Neural cell (in vitro differentiated cells): ENCODE measurements around the gene ACSM4. TPM values are rescaled to one million over a fixed set of nuclear protein-coding genes. Genes with fewer than 3 reads are reported as not detected.

ENCODE experiments used
- H2AFZ ChIP-seq: fragments of 200-600, 300-800 bp; sonication (generic), shearing (Covaris generic); 2 replicates; pipeline ENCODE4 v1.6.0; 2014; ENCODE audit warnings: low read depth, mild to moderate bottlenecking, antibody characterized with exemption, low read length, moderate library complexity
- H3F3A ChIP-seq: fragments of 200-600 bp; shearing (Covaris generic); 2 replicates; pipeline ENCODE4 v1.6.1; 2016; ENCODE audit warnings: mild to moderate bottlenecking, moderate library complexity, mixed read lengths, antibody characterized with exemption, low read length; ENCODE audit not compliant: insufficient read depth, poor library complexity, severe bottlenecking
- H3K27ac ChIP-seq: fragments of 200-600, 300-800 bp; sonication (generic), shearing (Covaris generic); 2 replicates; pipeline ENCODE4 v1.5.1; 2014; ENCODE audit warnings: mild to moderate bottlenecking, low read length, moderate library complexity
- H3K27me3 ChIP-seq: fragments of 300-800, 200-600 bp; sonication (generic), shearing (Covaris generic); 2 replicates; pipeline ENCODE4 v1.6.0; 2014; ENCODE audit warnings: mild to moderate bottlenecking, low read depth, low read length, moderate library complexity; ENCODE audit not compliant: insufficient read depth
- H3K36me3 ChIP-seq: fragments of 300-800, 200-600 bp; sonication (generic), shearing (Covaris generic); 2 replicates; pipeline ENCODE4 v1.5.1; 2014; ENCODE audit warnings: mild to moderate bottlenecking, antibody characterized with exemption, low read length, moderate library complexity; ENCODE audit not compliant: insufficient read depth
- H3K4me2 ChIP-seq: fragments of 300-800, 200-600 bp; sonication (generic), shearing (Covaris generic); 2 replicates; pipeline ENCODE4 v1.6.0; 2014; ENCODE audit warnings: mild to moderate bottlenecking, low read length
- H3K4me3 ChIP-seq: fragments of 300-800, 200-600 bp; sonication (generic), shearing (Covaris generic); 2 replicates; pipeline ENCODE4 v1.5.1; 2014; ENCODE audit warnings: mild to moderate bottlenecking, low read length, moderate library complexity
- H3K79me2 ChIP-seq: fragments of 200-600 bp; shearing (Covaris generic); replicated peaks from 2 replicates; pipeline ENCODE4 v1.6.0; 2014; ENCODE audit warnings: mild to moderate bottlenecking, low read length, moderate library complexity; ENCODE audit not compliant: insufficient read depth
- H3K9ac ChIP-seq: fragments of 300-800, 200-600 bp; sonication (generic), shearing (Covaris generic); 2 replicates; pipeline ENCODE4 v1.6.1; 2016; ENCODE audit warnings: mild to moderate bottlenecking, low read length, mixed read lengths
- H3K9me2 ChIP-seq: fragments of 200-600 bp; shearing (Covaris generic); 2 replicates; pipeline ENCODE4 v1.6.1; 2016; ENCODE audit warnings: mild to moderate bottlenecking, low read length, mixed read lengths; ENCODE audit not compliant: insufficient read depth
- H3K9me3 ChIP-seq: fragments of 200-600, 300-800 bp; sonication (generic), shearing (Covaris generic); 2 replicates; pipeline ENCODE4 v1.6.1; 2016; ENCODE audit warnings: mild to moderate bottlenecking, mixed run types, low read length, moderate library complexity, mixed read lengths
- H4K20me1 ChIP-seq: fragments of 200-600 bp; shearing (Covaris generic); 2 replicates; pipeline ENCODE4 v1.6.1; 2016; ENCODE audit warnings: mild to moderate bottlenecking, mixed run types; ENCODE audit not compliant: insufficient read depth
- EP300 ChIP-seq: fragments of 450-650 bp; conservative IDR thresholded peaks from 2 replicates; pipeline ENCODE4 v1.6.1; 2014; ENCODE audit warnings: antibody characterized with exemption, mild to moderate bottlenecking, moderate library complexity; ENCODE audit not compliant: poor library complexity, severe bottlenecking
- EZH2 ChIP-seq: fragments of 200-600, 300-800 bp; shearing (Covaris generic), sonication (generic); IDR thresholded peaks from 2 replicates; pipeline ENCODE4 v1.6.1; 2014; ENCODE audit warnings: antibody characterized with exemption, low read length, borderline replicate concordance, mild to moderate bottlenecking; ENCODE audit not compliant: insufficient read depth, poor library complexity, severe bottlenecking
- MXI1 ChIP-seq: fragments of 450-650 bp; conservative IDR thresholded peaks from 2 replicates; pipeline ENCODE4 v1.6.1; 2014; ENCODE audit warnings: antibody characterized with exemption, mild to moderate bottlenecking; ENCODE audit not compliant: poor library complexity, severe bottlenecking
- POLR2AphosphoS5 ChIP-seq: IDR thresholded peaks from 2 replicates; pipeline ENCODE4 v1.6.1; 2012
- RAD21 ChIP-seq: fragments of 450-650 bp; conservative IDR thresholded peaks from 2 replicates; pipeline ENCODE4 v1.6.1; 2014; ENCODE audit warnings: antibody characterized with exemption, mild to moderate bottlenecking, moderate library complexity
- SMC3 ChIP-seq: fragments of 450-650 bp; conservative IDR thresholded peaks from 2 replicates; pipeline ENCODE4 v1.6.1; 2014; ENCODE audit warnings: antibody characterized with exemption, mild to moderate bottlenecking, moderate library complexity; ENCODE audit not compliant: poor library complexity
- TAF1 ChIP-seq: IDR thresholded peaks from 2 replicates; pipeline ENCODE4 v1.6.1; 2012; ENCODE audit warnings: low read depth
- polyA plus RNA-seq: library from polyadenylated mRNA; depleted of rRNA; stranded (reverse); fragments of >200 nt; gene quantifications from 2 replicates; pipeline ENCODE4 v1.2.3, GENCODE V29; 2014
- TF ChIP-seq, protein P1 (sequence below): fragments of 450-650 bp; IDR thresholded peaks from 2 replicates; pipeline ENCODE4 v1.5.1; 2014; ENCODE audit warnings: antibody characterized with exemption, mild to moderate bottlenecking, moderate library complexity; ENCODE audit not compliant: poor library complexity, severe bottlenecking
- TF ChIP-seq, protein P2 (sequence below): IDR thresholded peaks from 2 replicates; pipeline ENCODE4 v1.6.1; 2012; ENCODE audit warnings: borderline replicate concordance

Gene ACSM4
- polyA plus RNA-seq, 1 donor from 2014 or later, result not detected

DNA sequence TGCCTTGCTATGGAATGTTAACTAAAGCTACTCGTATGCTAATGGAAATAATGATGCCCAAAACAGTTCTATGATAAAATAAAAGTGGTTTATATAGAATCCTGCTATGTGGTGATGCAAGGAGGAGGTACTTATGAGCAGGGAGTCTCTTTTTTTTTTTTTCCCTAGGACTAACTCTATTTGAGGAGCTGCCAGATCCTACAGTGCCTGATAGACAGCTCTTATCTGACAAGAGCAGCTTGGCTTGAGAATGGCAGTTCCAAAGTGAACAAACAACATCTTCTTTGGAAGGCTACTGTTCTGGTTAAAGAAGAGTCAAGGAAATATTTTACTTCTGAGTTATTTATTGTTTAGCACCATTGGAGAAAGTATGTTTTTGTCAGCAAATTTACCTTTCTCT lies 10.2 kb upstream of the ACSM4 start:
- no peak overlapping the region for H2AFZ ChIP-seq
- no peaks in the 10 kb centered on the region for H3K36me3 ChIP-seq
- no peaks in the 10 kb centered on the region for H3F3A ChIP-seq
- H3K9me3 ChIP-seq, result no peaks in the 10 kb centered on the region
- H3K79me2 ChIP-seq, result no peaks in the 10 kb centered on the region
- no peak overlapping the region for H3K27ac ChIP-seq
- no peaks in the 10 kb centered on the region for H4K20me1 ChIP-seq
- H3K9me2 ChIP-seq, result no peaks in the 10 kb centered on the region
- H3K4me2 ChIP-seq, result no peak overlapping the region
- H3K9ac ChIP-seq, result no peak overlapping the region
- H3K27me3 ChIP-seq, result no peaks in the 10 kb centered on the region
- TF ChIP-seq EZH2 (no peak), TAF1 (no peak), SMC3 (no peak), RAD21 (no peak)
- H3K4me3 ChIP-seq, result no peak overlapping the region

DNA sequence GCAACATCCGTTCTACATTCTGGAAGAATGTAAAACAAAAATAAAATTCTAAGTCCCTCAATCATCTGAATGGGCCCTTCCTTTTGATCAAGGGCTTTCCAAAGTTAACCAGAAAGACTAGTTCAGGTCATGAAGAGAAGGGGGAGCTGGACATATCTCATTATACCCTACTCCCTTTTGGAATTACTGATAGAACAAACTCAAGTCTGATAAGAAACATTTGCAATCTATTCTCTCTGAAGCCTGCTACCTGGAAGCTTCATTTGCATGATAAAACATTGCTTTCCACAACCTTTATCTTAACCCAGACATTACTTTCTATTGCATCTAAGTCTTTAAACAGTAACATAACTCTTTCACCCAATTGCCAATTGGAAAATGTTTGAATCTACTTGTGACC lies 8.3 kb upstream of the ACSM4 start:
- Histone ChIP-seq H3F3A (no peaks in the 10 kb centered on the region), H3K9ac (no peak overlapping the region), H2AFZ (no peak overlapping the region), H3K4me3 (no peak overlapping the region), H3K9me2 (no peaks in the 10 kb centered on the region), H4K20me1 (no peaks in the 10 kb centered on the region), H3K27me3 (no peaks in the 10 kb centered on the region), H3K4me2 (no peak overlapping the region), H3K79me2 (no peaks in the 10 kb centered on the region), H3K36me3 (no peaks in the 10 kb centered on the region), H3K9me3 (no peaks in the 10 kb centered on the region), H3K27ac (no peak overlapping the region)
- TF ChIP-seq EZH2 (no peak), SMC3 (no peak), TAF1 (no peak), POLR2AphosphoS5 (no peak), RAD21 (no peak), MXI1 (no peak), EP300 (no peak)
- TF ChIP-seq, protein P1, sequence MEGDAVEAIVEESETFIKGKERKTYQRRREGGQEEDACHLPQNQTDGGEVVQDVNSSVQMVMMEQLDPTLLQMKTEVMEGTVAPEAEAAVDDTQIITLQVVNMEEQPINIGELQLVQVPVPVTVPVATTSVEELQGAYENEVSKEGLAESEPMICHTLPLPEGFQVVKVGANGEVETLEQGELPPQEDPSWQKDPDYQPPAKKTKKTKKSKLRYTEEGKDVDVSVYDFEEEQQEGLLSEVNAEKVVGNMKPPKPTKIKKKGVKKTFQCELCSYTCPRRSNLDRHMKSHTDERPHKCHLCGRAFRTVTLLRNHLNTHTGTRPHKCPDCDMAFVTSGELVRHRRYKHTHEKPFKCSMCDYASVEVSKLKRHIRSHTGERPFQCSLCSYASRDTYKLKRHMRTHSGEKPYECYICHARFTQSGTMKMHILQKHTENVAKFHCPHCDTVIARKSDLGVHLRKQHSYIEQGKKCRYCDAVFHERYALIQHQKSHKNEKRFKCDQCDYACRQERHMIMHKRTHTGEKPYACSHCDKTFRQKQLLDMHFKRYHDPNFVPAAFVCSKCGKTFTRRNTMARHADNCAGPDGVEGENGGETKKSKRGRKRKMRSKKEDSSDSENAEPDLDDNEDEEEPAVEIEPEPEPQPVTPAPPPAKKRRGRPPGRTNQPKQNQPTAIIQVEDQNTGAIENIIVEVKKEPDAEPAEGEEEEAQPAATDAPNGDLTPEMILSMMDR, result no peak
- TF ChIP-seq, protein P2, sequence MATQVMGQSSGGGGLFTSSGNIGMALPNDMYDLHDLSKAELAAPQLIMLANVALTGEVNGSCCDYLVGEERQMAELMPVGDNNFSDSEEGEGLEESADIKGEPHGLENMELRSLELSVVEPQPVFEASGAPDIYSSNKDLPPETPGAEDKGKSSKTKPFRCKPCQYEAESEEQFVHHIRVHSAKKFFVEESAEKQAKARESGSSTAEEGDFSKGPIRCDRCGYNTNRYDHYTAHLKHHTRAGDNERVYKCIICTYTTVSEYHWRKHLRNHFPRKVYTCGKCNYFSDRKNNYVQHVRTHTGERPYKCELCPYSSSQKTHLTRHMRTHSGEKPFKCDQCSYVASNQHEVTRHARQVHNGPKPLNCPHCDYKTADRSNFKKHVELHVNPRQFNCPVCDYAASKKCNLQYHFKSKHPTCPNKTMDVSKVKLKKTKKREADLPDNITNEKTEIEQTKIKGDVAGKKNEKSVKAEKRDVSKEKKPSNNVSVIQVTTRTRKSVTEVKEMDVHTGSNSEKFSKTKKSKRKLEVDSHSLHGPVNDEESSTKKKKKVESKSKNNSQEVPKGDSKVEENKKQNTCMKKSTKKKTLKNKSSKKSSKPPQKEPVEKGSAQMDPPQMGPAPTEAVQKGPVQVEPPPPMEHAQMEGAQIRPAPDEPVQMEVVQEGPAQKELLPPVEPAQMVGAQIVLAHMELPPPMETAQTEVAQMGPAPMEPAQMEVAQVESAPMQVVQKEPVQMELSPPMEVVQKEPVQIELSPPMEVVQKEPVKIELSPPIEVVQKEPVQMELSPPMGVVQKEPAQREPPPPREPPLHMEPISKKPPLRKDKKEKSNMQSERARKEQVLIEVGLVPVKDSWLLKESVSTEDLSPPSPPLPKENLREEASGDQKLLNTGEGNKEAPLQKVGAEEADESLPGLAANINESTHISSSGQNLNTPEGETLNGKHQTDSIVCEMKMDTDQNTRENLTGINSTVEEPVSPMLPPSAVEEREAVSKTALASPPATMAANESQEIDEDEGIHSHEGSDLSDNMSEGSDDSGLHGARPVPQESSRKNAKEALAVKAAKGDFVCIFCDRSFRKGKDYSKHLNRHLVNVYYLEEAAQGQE, result no peak

DNA sequence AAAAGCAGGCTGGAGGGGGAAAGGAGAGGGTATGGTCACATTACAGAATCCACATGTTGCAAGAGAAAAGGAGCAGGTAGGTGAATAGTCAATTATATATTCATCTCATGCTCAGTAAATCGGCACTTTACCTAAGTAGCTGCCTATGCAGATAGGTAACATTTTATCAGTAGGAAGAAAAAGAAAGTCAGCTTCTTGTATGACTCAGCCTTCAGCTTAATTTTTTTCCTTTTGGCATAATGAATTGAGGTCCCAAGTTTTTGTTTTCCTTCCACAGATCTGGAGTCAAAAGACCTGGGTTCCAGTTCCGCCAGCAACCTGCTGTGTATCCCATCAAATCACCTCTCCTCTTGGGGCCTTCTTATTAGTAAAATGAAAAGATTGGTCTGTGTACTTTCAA lies 6.0 kb upstream of the ACSM4 start:
- no peaks in the 10 kb centered on the region for H3K36me3 ChIP-seq
- H3K79me2 ChIP-seq, result no peaks in the 10 kb centered on the region
- H3K27me3 ChIP-seq, result no peaks in the 10 kb centered on the region
- H4K20me1 ChIP-seq, result no peaks in the 10 kb centered on the region
- H2AFZ ChIP-seq, result no peak overlapping the region
- no peaks in the 10 kb centered on the region for H3K9me3 ChIP-seq
- H3K4me3 ChIP-seq, result no peak overlapping the region
- no peak overlapping the region for H3K4me2 ChIP-seq
- no peak overlapping the region for H3K9ac ChIP-seq
- TF ChIP-seq, protein P2, result no peak
- TF ChIP-seq RAD21 (no peak), TAF1 (no peak), EZH2 (no peak), SMC3 (no peak), POLR2AphosphoS5 (no peak), EP300 (no peak), MXI1 (no peak)
- TF ChIP-seq, protein P1, result no peak
- no peaks in the 10 kb centered on the region for H3K9me2 ChIP-seq
- H3F3A ChIP-seq, result no peaks in the 10 kb centered on the region
- no peak overlapping the region for H3K27ac ChIP-seq
